Measurements from ENCODE around the gene SLC36A3.

Gene SLC36A3

DNA sequence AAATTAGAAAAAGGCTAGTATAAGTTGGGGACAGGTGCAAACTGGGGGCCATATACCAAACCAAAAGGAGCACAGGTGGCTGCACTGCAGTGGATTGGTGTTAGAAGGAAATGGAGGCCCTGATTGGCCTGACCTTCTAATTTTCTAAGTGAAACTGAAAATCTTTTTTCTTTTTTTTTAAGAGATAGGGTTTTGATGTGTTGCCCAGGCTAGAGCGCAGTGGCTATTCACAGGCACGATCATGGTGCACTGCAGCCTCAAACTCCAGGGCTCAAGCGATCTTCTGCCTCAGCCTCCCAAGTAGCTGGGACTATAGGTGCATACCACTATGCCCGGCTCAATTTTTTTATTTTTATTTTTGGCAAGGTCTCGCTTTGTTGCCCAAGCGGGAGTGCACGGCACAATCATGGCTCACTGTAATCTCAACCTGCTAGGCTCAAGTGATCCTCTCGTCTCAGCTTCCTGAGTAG lies 69.9 kb downstream of the SLC36A3 start:
- H3K4me1 ChIP-seq: peaks cover 35 to 84% (median 74%) of the 10 kb centered on the region in 10 experiments
- H3K4me2 ChIP-seq: peak overlapping the region in 10 of 11 experiments; percentile 75 to 95 (median 90); a peak in 20 of 22 replicates
- no peak for TF ChIP-seq Cebpa-rat (IDR thresholded peaks at IDR 0.05)

DNA sequence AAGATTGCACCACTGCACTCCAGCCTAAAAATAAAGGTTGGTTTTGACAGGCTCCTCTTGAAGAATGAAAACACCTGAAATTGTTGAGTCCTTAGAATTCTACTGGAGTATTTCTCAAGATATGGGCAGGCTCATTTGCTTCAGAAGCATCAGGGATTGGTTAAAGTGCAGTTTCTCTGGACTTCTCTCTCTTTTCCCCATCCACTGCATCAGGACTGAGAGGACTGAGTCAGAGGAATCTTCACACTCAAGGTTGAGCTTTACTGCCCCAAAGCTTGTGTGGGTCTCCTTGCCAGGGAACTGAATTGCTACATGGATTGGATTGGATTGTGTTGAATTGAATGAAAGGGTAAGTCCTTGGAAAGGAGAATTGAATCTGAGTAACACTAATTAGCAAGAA lies 72.2 kb downstream of the SLC36A3 start:
- peaks cover 32 to 84% (median 69%) of the 10 kb centered on the region in 10 experiments for H3K4me1 ChIP-seq
- peak overlapping the region in 8 of 11 experiments; percentile 9 to 95 (median 90); a peak in 10 of 22 replicates for H3K4me2 ChIP-seq
- H3K9ac ChIP-seq: no peak overlapping the region
- H3K9me3 ChIP-seq (replicated peaks in 1 of 11): no peaks in the 10 kb centered on the region
- no peak overlapping the region; a peak in 1 of 22 replicates for H3K27ac ChIP-seq
- no peaks in the 10 kb centered on the region for H4K20me1 ChIP-seq
- no peak for TF ChIP-seq Cebpa-rat (IDR thresholded peaks at IDR 0.05)
- no peaks in the 10 kb centered on the region for H3K36me3 ChIP-seq
- H3K4me3 ChIP-seq: no peak overlapping the region
- H3K27me3 ChIP-seq: no peaks in the 10 kb centered on the region

More for the DNA sequence above, 69.9 kb downstream of the SLC36A3 start:
- Histone ChIP-seq H3K27me3 (no peaks in the 10 kb centered on the region), H3K36me3 (no peaks in the 10 kb centered on the region), H3K9ac (peak overlapping the region in 6 of 11 experiments; percentile 29 to 76 (median 67); a peak in 7 of 22 replicates), H3K27ac (peak overlapping the region in 9 of 11 experiments; percentile 76 to 87 (median 81); a peak in 13 of 22 replicates), H4K20me1 (no peaks in the 10 kb centered on the region), H3K9me3 (replicated peaks in 1 of 11) (no peaks in the 10 kb centered on the region), H3K4me3 (peak overlapping the region in 1 of 10 experiments; percentile 29; a peak in 1 of 20 replicates)

DNA sequence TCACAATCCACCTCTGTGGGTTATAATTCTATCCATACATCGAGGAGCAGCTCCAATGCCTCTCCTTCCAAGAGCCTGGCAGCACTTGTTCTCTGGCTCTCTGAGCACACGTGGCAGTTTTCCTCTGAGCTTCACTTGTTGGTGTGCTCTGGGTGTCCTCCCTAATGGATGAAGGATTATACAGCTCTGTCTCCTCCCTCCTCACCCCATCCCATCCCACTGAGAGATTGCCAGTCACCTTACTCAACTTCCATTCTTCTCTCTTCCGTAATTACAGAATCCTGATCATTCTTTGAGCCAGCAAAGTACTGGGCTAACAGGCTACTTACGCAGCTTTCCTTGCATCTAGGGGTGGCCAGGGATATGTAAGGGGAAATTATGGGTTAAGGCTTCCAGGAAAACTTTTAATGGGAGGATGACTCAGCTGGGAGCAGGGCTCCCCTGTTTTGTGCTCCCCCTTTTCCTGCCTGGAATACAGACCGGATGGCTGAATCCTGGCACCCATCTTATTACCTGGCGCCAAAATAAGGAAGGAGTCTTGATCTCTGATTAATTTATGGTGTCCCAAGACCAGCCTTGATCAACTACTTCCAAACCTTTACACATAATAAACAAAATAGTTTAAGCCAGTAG lies 73.4 kb downstream of the SLC36A3 start:
- Histone ChIP-seq H3K9me3 (replicated peaks in 1 of 11) (no peaks in the 10 kb centered on the region), H3K27me3 (no peaks in the 10 kb centered on the region), H3K4me3 (no peak overlapping the region), H3K9ac (no peak overlapping the region), H3K4me1 (peaks cover 33 to 84% (median 64%) of the 10 kb centered on the region in 10 experiments), H3K4me2 (no peak overlapping the region), H3K36me3 (no peaks in the 10 kb centered on the region), H4K20me1 (no peaks in the 10 kb centered on the region), H3K27ac (peak overlapping the region in 1 of 11 experiments; percentile 3; a peak in 1 of 22 replicates)
- TF ChIP-seq Cebpa-rat (IDR thresholded peaks at IDR 0.05): no peak

DNA sequence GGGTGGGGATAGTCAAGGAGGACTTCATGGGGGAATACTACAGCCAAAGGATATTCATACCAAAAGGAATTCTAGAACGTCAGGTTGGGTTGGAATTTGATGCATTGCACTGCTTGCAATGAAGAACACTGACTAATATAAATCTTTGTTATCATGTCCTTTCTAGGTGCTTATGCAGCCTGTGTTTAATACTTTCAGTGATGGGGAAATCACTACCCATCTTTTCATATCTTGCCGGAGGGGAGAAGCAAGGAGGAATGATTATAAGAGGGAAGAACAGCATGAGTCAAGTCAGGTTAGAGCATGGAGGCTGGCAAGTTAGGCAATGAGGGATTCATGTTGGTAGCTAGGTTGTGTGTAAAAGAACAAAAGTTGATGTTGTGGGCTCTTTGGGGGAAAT lies 74.6 kb downstream of the SLC36A3 start:
- Histone ChIP-seq H3K27me3 (no peaks in the 10 kb centered on the region), H3K27ac (peak overlapping the region in 1 of 11 experiments; percentile 61; a peak in 1 of 22 replicates), H4K20me1 (no peaks in the 10 kb centered on the region), H3K9ac (no peak overlapping the region), H3K9me3 (replicated peaks in 1 of 11) (no peaks in the 10 kb centered on the region), H3K4me2 (peak overlapping the region in 2 of 11 experiments; percentile 76 to 80; a peak in 1 of 22 replicates), H3K4me3 (no peak overlapping the region), H3K4me1 (peaks cover 32 to 84% (median 64%) of the 10 kb centered on the region in 10 experiments), H3K36me3 (no peaks in the 10 kb centered on the region)
- no peak for TF ChIP-seq Cebpa-rat (IDR thresholded peaks at IDR 0.05)

DNA sequence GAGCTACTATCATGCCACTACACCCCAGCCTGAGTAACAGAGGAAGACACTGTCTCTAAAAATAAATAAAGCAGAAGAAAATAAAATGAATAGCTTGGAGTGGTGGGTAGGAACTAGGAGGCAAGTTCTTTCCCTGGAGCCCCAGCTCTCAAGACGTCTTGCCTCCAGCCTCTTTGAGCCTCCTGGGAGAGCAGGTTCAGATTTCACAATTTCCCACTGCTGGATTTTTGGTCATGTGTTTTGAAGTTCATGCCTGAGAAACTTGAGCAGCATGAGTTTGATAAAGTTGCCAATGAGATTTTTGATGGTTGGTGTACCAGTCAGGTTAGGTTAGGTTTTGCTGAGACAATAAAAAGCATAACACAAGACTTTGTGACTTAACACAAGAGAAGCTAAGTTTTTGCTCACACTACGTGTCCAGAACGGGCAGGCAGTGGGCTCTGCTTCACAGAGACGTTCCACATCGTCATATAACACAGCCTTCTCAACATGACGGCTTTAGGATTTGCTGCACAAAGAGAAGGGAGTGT lies 75.6 kb downstream of the SLC36A3 start:
- Histone ChIP-seq H3K27ac (peak overlapping the region in 9 of 11 experiments; percentile 2 to 73 (median 61); a peak in 14 of 22 replicates), H4K20me1 (peaks cover 0 to 4% (median under 1%) of the 10 kb centered on the region in 11 experiments; a peak in 7 of 22 replicates), H3K4me3 (no peak overlapping the region), H3K9ac (peak overlapping the region in 6 of 11 experiments; percentile 18 to 42 (median 29); a peak in 7 of 22 replicates), H3K36me3 (no peaks in the 10 kb centered on the region), H3K27me3 (no peaks in the 10 kb centered on the region), H3K4me1 (peaks cover 29 to 77% (median 56%) of the 10 kb centered on the region in 10 experiments), H3K9me3 (replicated peaks in 1 of 11) (no peaks in the 10 kb centered on the region), H3K4me2 (peak overlapping the region; percentile 38 to 80 (median 59))
- TF ChIP-seq Cebpa-rat (IDR thresholded peaks at IDR 0.05): peak in 4 of 11 experiments; percentile 38 to 76 (median 68); a peak in 6 of 22 replicates

Data from BLaER1 treated with 17β-estradiol and CSF1 and Interleukin-3, amounts not matched to agents 10 nM and 100 nM (cell line).